HepG2 (cell line): ENCODE results near the gene C5AR1. TPM values are rescaled to one million over a fixed set of nuclear protein-coding genes. Genes with fewer than 3 reads are reported as not detected.

Experiments
- AHR ChIP-seq: IDR thresholded peaks from 2 replicates; pipeline ENCODE4 v1.6.1; 2018; ENCODE audit warnings: missing genetic modification reagents, missing compliant biosample characterization
- ETV5 ChIP-seq: IDR thresholded peaks from 2 replicates; pipeline ENCODE4 v1.6.1; 2018; ENCODE audit warnings: missing biosample characterization, missing genetic modification reagents, inconsistent platforms, borderline replicate concordance
- GPN1 ChIP-seq: sonication (generic); formaldehyde crosslinking; IDR thresholded peaks from 2 replicates; pipeline ENCODE4 v1.5.1; 2020; ENCODE audit warnings: missing genetic modification reagents, borderline replicate concordance
- HMG20A ChIP-seq: IDR thresholded peaks from 2 replicates; pipeline ENCODE4 v1.6.1; 2016; ENCODE audit warnings: borderline replicate concordance
- KDM3A ChIP-seq: IDR thresholded peaks from 2 replicates; pipeline ENCODE4 v1.6.1; 2018; ENCODE audit warnings: low read depth, missing compliant biosample characterization
- MAFF ChIP-seq: IDR thresholded peaks from 2 replicates; pipeline ENCODE4 v1.6.1; 2011; ENCODE audit warnings: low read depth, low read length, improper control_type of control experiment
- MBD4 ChIP-seq: IDR thresholded peaks from 2 replicates; pipeline ENCODE4 v1.6.1; 2012; ENCODE audit warnings: low read length, inconsistent platforms, borderline replicate concordance
- RBM39 ChIP-seq: fragments of 200-400 bp; formaldehyde crosslinking; IDR thresholded peaks from one replicate; pipeline ENCODE4 v1.6.1; 2018; ENCODE audit warnings: antibody characterized with exemption, mild to moderate bottlenecking, low read depth, low read length; ENCODE audit not compliant: poor library complexity, severe bottlenecking
- THAP9 ChIP-seq: sonication (generic); formaldehyde crosslinking; IDR thresholded peaks from 2 replicates; pipeline ENCODE4; 2020; ENCODE audit warnings: missing genetic modification reagents, mild to moderate bottlenecking, borderline replicate concordance
- ZMAT3 ChIP-seq: sonication (generic); formaldehyde crosslinking; conservative IDR thresholded peaks from 2 replicates; pipeline ENCODE4 v1.7.0; 2021; ENCODE audit warnings: missing genetic modification reagents
- ZNF160 ChIP-seq: sonication (generic); formaldehyde crosslinking; IDR thresholded peaks from 2 replicates; pipeline ENCODE4 v1.8.0; 2022; ENCODE audit warnings: mild to moderate bottlenecking, inconsistent platforms, missing genetic modification reagents
- ZNF318 ChIP-seq: sonication (generic); formaldehyde crosslinking; IDR thresholded peaks from 2 replicates; pipeline ENCODE4 v1.4.0; 2020; ENCODE audit warnings: mild to moderate bottlenecking, missing genetic modification reagents
- ZNF547 ChIP-seq: sonication (generic); formaldehyde crosslinking; IDR thresholded peaks from 2 replicates; pipeline ENCODE4 v1.5.1; 2020; ENCODE audit warnings: mild to moderate bottlenecking, missing genetic modification reagents
- ZNF567 ChIP-seq: sonication (generic); formaldehyde crosslinking; IDR thresholded peaks from 2 replicates; pipeline ENCODE4 v1.8.1; 2023; ENCODE audit warnings: mild to moderate bottlenecking, missing genetic modification reagents, borderline replicate concordance
- ZNF737 ChIP-seq: sonication (generic); formaldehyde crosslinking; IDR thresholded peaks from 2 replicates; pipeline ENCODE4 v1.5.0; 2020; ENCODE audit warnings: missing genetic modification reagents, mild to moderate bottlenecking, borderline replicate concordance
- ZNF879 ChIP-seq: sonication (generic); formaldehyde crosslinking; IDR thresholded peaks from 2 replicates; pipeline ENCODE4 v1.8.1; 2023; ENCODE audit warnings: missing genetic modification reagents
- polyA plus RNA-seq, 8 experiments: library from polyadenylated mRNA; depleted of rRNA in 3 of 8; stranded (reverse) in 7 of 8; unstranded in 1 of 8; fragments of >200 nt; fragmentation: Illumina TruSeq in 4 of 8; extraction: Trizol in 4 of 8; gene quantifications; 2 replicates each; pipeline versions ENCODE4 v1.2.1 to v1.2.3, GENCODE V29; 2011 to 2016; ENCODE audit warnings: low read depth in 4 of 8, missing spikeins in 1 of 8, mixed read lengths in 1 of 8; ENCODE audit not compliant: insufficient read depth in 1 of 8
- total RNA-seq, 5 experiments: library from RNA; depleted of rRNA; stranded (reverse); fragments of >200 nt; fragmentation: Illumina TruSeq; extraction: Trizol; gene quantifications; 2 replicates each; pipeline ENCODE4 v1.2.3, GENCODE V29; 2016; ENCODE audit warnings: low read depth in 1 of 5
- TF ChIP-seq, protein P1 (sequence below): IDR thresholded peaks from 2 replicates; pipeline ENCODE4 v1.6.1; 2012; ENCODE audit warnings: low read depth, low read length, improper control_type of control experiment

C5AR1 gene
- total and polyA plus RNA-seq, 2 of the 13 experiments (the other 11 are each of a cell fraction or from before 2014, with no cell fraction given): 0.07 to 1.6 TPM

DNA sequence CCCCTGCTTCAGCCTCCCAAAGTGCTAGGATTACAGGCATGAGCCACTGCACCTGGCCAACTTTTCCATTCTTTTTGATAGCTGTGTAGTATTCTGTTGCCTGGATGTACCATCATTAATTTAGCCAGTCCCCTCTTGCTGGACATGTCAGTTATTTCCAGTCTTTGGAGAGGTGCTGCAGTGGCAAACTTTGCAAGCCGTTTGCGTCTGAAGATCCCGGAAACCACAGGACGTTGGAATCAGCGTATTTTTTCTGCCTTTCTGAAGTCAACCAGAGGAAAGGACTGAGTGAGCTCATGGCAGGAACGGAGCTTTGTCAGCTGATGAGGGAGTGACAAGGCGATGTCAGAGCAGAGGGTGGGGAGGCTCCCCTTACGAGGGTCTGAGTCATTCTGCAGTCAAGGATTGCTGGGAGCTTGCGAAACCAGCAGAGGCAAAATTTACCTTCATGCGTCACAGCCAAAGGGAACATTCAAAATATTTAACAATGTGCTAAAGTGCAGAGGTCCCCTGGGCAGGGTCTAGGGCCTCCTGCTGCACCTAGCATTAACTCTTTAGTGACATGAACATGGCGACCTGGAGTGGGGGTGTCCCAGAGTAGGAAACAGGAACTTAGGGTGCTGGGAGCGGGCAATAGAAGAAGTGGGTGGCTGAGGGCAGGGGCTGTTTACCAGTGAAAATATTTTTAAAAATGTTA is 5.6 kb downstream of the C5AR1 start (continued):
- TF ChIP-seq ZNF879 (CRISPR knock-in tag): no peak
- no peak for TF ChIP-seq ZNF547 (CRISPR knock-in tag)
- TF ChIP-seq KDM3A (CRISPR knock-in tag): peak; percentile 85; the same call in 1 of the 2 replicates
- no peak for TF ChIP-seq RBM39
- no peak for TF ChIP-seq MBD4
- TF ChIP-seq, protein P1, sequence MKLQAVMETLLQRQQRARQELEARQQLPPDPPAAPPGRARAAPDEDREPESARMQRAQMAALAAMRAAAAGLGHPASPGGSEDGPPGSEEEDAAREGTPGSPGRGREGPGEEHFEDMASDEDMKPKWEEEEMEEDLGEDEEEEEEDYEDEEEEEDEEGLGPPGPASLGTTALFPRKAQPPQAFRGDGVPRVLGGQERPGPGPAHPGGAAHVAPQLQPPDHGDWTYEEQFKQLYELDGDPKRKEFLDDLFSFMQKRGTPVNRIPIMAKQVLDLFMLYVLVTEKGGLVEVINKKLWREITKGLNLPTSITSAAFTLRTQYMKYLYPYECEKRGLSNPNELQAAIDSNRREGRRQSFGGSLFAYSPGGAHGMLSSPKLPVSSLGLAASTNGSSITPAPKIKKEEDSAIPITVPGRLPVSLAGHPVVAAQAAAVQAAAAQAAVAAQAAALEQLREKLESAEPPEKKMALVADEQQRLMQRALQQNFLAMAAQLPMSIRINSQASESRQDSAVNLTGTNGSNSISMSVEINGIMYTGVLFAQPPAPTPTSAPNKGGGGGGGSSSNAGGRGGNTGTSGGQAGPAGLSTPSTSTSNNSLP: 0 out of 2 replicates have a peak, but pooled peaks have one; percentile 24
- no peak; the same call in 1 of the 2 replicates for TF ChIP-seq ZMAT3 (CRISPR knock-in tag)
- TF ChIP-seq HMG20A (CRISPR knock-in tag): peak; percentile 77; the same call in 1 of the 2 replicates
- TF ChIP-seq AHR (CRISPR knock-in tag): peak; percentile 44; the same call in 1 of the 2 replicates
- no peak for TF ChIP-seq THAP9 (CRISPR knock-in tag)
- TF ChIP-seq GPN1 (CRISPR knock-in tag): no peak
- peak; percentile 62 for TF ChIP-seq MAFF
- no peak for TF ChIP-seq ZNF567 (CRISPR knock-in tag)
- TF ChIP-seq ZNF737 (CRISPR knock-in tag): no peak
- no peak for TF ChIP-seq ZNF318 (CRISPR knock-in tag)
- TF ChIP-seq ETV5 (CRISPR knock-in tag): peak; percentile 62; the same call in 1 of the 2 replicates
- TF ChIP-seq ZNF160: no peak
